KMS-11 (cell line): Measurements from ENCODE around the gene PPBP.

Source experiments
- H2AFZ ChIP-seq: fragments of 200-600 bp; sonication (generic); 2 replicates; pipeline ENCODE4 v1.6.1; 2016; ENCODE audit warnings: antibody characterized with exemption, mixed run types, low read depth
- H3K27ac ChIP-seq: fragments of 200-600 bp; sonication (generic); 2 replicates; pipeline ENCODE4 v1.6.1; 2016; ENCODE audit warnings: mild to moderate bottlenecking, mixed run types
- H3K27me3 ChIP-seq: fragments of 200-600 bp; sonication (generic); 2 replicates; pipeline ENCODE4 v1.6.1; 2017; ENCODE audit warnings: mild to moderate bottlenecking, low read depth, mixed run types, moderate library complexity; ENCODE audit not compliant: insufficient read depth
- H3K36me3 ChIP-seq: fragments of 200-600 bp; sonication (generic); 2 replicates; pipeline ENCODE4 v1.6.1; 2017; ENCODE audit warnings: mild to moderate bottlenecking, mixed run types; ENCODE audit not compliant: insufficient read depth
- H3K4me1 ChIP-seq: fragments of 200-600 bp; sonication (generic); 2 replicates; pipeline ENCODE4 v1.6.1; 2016; ENCODE audit warnings: mild to moderate bottlenecking, low read depth, mixed run types; ENCODE audit not compliant: poor library complexity, severe bottlenecking
- H3K4me2 ChIP-seq: fragments of 200-600 bp; sonication (generic); 2 replicates; pipeline ENCODE4 v1.7.0; 2016; ENCODE audit warnings: mild to moderate bottlenecking, mixed run types
- H3K4me3 ChIP-seq: fragments of 200-600 bp; sonication (generic); IDR thresholded peaks from 2 replicates; pipeline ENCODE4 v1.6.1; 2017; ENCODE audit warnings: low read depth, low read length, mixed read lengths; ENCODE audit not compliant: insufficient read depth
- H3K79me2 ChIP-seq: fragments of 200-600 bp; sonication (generic); 2 replicates; pipeline ENCODE4 v1.6.1; 2016; ENCODE audit warnings: low read depth, mixed run types; ENCODE audit not compliant: insufficient read depth
- H3K9ac ChIP-seq: fragments of 200-600 bp; sonication (generic); 2 replicates; pipeline ENCODE4 v1.6.1; 2016; ENCODE audit warnings: mild to moderate bottlenecking, mixed run types
- H4K20me1 ChIP-seq: fragments of 200-600 bp; sonication (generic); 2 replicates; pipeline ENCODE4 v1.6.1; 2016; ENCODE audit warnings: mild to moderate bottlenecking, mixed run types; ENCODE audit not compliant: insufficient read depth
- TF ChIP-seq, protein P1 (sequence below): fragments of 200-600 bp; sonication (generic); conservative IDR thresholded peaks from 2 replicates; pipeline ENCODE4 v1.6.1; 2017; ENCODE audit warnings: low read depth, mild to moderate bottlenecking, antibody characterized with exemption, low read length, moderate library complexity, mixed read lengths

PPBP gene

DNA sequence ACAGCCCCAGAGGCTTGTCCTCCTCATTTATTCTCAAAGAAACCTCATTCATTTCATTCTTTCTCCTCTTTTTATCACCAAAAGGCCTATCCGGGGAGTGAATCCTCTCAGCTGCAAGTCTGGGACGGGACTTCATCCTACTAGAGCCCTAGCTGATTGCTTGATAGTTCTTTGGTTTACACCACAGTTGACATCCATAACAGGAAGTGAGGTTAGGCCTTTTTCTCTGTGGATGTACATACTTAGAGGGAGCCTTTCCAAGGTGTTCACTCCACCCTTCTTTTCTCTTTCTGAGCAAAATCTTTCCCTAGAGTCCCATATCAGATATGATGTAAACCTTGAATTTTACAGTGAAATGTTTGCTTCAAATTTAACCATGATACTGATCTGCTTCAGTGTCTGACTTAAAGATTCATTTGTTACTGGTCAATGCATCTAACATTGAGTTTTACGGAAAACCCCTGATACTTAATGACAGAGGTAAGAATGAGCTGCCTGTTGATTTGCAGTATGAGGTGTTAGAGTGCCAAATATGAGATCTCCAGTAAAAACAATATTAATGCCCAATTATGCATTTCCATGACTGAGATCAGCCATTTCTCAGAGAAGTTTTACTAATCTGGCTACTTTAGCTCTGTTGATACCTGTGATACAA is 27.3 kb upstream of the PPBP start:
- TF ChIP-seq, protein P1, sequence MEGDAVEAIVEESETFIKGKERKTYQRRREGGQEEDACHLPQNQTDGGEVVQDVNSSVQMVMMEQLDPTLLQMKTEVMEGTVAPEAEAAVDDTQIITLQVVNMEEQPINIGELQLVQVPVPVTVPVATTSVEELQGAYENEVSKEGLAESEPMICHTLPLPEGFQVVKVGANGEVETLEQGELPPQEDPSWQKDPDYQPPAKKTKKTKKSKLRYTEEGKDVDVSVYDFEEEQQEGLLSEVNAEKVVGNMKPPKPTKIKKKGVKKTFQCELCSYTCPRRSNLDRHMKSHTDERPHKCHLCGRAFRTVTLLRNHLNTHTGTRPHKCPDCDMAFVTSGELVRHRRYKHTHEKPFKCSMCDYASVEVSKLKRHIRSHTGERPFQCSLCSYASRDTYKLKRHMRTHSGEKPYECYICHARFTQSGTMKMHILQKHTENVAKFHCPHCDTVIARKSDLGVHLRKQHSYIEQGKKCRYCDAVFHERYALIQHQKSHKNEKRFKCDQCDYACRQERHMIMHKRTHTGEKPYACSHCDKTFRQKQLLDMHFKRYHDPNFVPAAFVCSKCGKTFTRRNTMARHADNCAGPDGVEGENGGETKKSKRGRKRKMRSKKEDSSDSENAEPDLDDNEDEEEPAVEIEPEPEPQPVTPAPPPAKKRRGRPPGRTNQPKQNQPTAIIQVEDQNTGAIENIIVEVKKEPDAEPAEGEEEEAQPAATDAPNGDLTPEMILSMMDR, result no peak
- Histone ChIP-seq H4K20me1 (no peaks in the 10 kb centered on the region), H3K4me3 (no peak overlapping the region), H3K36me3 (no peaks in the 10 kb centered on the region), H3K9ac (no peak overlapping the region), H3K4me1 (no peaks in the 10 kb centered on the region), H3K79me2 (no peaks in the 10 kb centered on the region), H2AFZ (no peak overlapping the region), H3K4me2 (no peak overlapping the region), H3K27ac (no peak overlapping the region), H3K27me3 (no peaks in the 10 kb centered on the region)

DNA sequence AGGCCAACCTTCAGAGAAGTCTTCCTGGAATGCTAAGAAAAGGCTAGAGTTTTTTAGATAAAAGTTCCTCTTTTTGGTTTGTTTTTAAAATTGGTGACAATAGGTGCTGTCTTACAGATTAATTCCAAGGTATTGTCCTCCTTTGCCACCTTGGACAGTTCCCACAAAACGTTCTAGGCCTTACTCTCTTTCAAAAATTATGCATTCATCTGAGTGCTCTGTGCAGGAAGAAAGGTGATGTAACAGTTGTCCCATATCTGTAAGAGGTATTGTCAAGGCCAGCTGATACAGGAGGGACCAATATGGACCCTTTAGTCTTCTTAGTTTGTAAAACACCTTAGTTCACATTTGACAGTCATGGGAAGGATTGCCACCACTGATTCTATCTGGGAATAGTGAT is 26.3 kb upstream of the PPBP start:
- H2AFZ ChIP-seq, result no peak overlapping the region
- no peak overlapping the region for H3K27ac ChIP-seq
- H4K20me1 ChIP-seq, result no peaks in the 10 kb centered on the region
- no peak overlapping the region for H3K9ac ChIP-seq
- no peaks in the 10 kb centered on the region for H3K36me3 ChIP-seq
- no peaks in the 10 kb centered on the region for H3K4me1 ChIP-seq
- H3K4me3 ChIP-seq, result no peak overlapping the region
- H3K4me2 ChIP-seq, result no peak overlapping the region
- TF ChIP-seq, protein P1, result no peak
- no peaks in the 10 kb centered on the region for H3K79me2 ChIP-seq
- H3K27me3 ChIP-seq, result no peaks in the 10 kb centered on the region

DNA sequence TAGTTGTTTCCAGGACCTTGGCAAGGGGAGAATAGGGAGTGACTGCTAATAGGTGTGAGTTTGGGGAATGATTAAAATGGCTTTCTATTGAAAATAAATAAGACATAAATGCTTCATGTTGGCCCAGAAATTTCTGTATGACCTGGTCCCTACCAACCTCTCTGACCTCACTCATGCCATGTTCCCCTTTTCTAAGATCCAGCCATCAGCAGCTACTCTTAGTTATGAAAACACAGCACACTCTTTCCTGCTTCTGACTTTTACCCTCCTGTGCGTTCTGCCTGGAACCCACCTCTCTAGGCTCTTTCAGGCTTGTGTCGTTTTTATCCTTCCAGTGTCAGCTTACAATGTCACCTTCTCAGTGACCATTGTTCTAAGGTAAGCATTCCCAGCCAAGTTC is 25.3 kb upstream of the PPBP start:
- Histone ChIP-seq H3K9ac (no peak overlapping the region), H3K27ac (no peak overlapping the region), H3K4me1 (no peaks in the 10 kb centered on the region), H3K27me3 (no peaks in the 10 kb centered on the region), H2AFZ (no peak overlapping the region), H4K20me1 (no peaks in the 10 kb centered on the region), H3K4me2 (no peak overlapping the region), H3K79me2 (no peaks in the 10 kb centered on the region), H3K36me3 (no peaks in the 10 kb centered on the region), H3K4me3 (no peak overlapping the region)
- TF ChIP-seq, protein P1, result no peak

DNA sequence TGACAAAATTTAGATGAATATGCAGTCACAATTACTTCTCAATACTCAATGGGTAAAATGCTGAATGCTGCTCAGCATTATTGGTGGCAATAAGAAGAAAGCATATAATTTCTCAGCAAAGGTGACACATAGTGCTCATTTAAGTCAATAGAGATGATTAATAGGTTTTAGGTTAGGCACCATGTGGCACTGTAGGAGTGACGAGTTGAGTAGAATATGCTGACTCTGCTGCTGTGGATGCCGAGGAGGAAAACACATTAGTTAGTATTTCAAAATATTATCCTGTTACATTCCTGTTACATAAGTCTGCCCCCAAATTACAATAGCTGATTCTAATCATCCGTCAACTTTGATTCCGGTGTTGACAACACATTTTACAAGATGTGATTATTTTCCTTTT is 24.1 kb upstream of the PPBP start:
- Histone ChIP-seq H3K27ac (no peak overlapping the region), H4K20me1 (no peaks in the 10 kb centered on the region), H3K36me3 (no peaks in the 10 kb centered on the region), H3K27me3 (no peaks in the 10 kb centered on the region), H3K9ac (no peak overlapping the region), H3K4me3 (no peak overlapping the region), H3K4me1 (no peaks in the 10 kb centered on the region), H3K4me2 (no peak overlapping the region), H3K79me2 (no peaks in the 10 kb centered on the region), H2AFZ (no peak overlapping the region)
- TF ChIP-seq, protein P1, result no peak
